ENCODE data around the gene TICAM2.

DNA sequence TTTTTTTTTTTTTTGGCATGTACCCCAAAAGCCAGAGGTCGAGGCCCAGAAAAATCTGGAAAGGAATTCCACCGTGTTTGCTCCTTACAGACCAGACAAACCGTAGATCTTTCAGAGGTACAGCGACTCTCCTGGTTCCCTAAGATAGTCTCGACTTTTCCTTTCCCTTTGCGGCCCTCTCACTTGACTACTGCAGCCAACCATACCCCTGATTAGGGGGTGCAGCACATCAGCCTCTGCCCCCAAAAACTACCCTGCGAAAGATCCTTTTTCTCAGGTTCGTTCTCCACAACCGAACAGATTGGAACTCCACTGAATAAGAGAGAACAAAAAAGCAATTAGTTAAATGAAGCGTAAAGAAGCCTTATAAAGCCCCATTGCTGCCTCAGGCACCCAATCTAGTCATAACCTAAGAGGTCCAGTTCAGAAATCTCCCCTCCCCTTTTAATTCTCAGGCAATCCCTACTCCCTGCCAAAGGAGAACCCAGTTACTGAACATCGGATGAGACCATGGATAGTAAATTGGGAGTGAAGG lies 379 bp upstream of the TICAM2 start:
- TF ChIP-seq, protein P1, sequence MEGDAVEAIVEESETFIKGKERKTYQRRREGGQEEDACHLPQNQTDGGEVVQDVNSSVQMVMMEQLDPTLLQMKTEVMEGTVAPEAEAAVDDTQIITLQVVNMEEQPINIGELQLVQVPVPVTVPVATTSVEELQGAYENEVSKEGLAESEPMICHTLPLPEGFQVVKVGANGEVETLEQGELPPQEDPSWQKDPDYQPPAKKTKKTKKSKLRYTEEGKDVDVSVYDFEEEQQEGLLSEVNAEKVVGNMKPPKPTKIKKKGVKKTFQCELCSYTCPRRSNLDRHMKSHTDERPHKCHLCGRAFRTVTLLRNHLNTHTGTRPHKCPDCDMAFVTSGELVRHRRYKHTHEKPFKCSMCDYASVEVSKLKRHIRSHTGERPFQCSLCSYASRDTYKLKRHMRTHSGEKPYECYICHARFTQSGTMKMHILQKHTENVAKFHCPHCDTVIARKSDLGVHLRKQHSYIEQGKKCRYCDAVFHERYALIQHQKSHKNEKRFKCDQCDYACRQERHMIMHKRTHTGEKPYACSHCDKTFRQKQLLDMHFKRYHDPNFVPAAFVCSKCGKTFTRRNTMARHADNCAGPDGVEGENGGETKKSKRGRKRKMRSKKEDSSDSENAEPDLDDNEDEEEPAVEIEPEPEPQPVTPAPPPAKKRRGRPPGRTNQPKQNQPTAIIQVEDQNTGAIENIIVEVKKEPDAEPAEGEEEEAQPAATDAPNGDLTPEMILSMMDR (IDR thresholded peaks at IDR 0.05 in 2 of 3, conservative IDR thresholded peaks at IDR 0.05 in 1 of 3; ENCODE audit: control insufficient read depth in 2 of 3, extremely low read depth in 1 of 3, insufficient read depth in 1 of 3, low read depth in 3 of 3, low read length in 3 of 3) = no peak
- TF ChIP-seq JUNB (IDR thresholded peaks at IDR 0.05) (0 out of 2 replicates have a peak, but pooled peaks have one; percentile 19), CEBPB (IDR thresholded peaks at IDR 0.05; ENCODE audit: borderline replicate concordance in 1 of 2, low read depth in 2 of 2, low read length in 2 of 2) (no peak), HDGF (IDR thresholded peaks at IDR 0.05) (no peak), TBL1XR1 (IDR thresholded peaks at IDR 0.05; ENCODE audit: low read depth, low read length) (no peak), POLR2A (IDR thresholded peaks at IDR 0.05; ENCODE audit: low read depth, low read length) (no peak), NFYA (IDR thresholded peaks at IDR 0.05; ENCODE audit: borderline replicate concordance, low read depth, low read length) (no peak), TAF1 (IDR thresholded peaks at IDR 0.05; ENCODE audit: borderline replicate concordance, low read depth, low read length) (no peak)
- TF ChIP-seq, protein P2, sequence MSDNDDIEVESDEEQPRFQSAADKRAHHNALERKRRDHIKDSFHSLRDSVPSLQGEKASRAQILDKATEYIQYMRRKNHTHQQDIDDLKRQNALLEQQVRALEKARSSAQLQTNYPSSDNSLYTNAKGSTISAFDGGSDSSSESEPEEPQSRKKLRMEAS (IDR thresholded peaks at IDR 0.05; ENCODE audit: low read depth, low read length) = no peak

Measured in GM12878 (cell line).